ENCODE measurements around the gene HSPA2. TPM values are rescaled to one million over a fixed set of nuclear protein-coding genes. Genes with fewer than 3 reads are reported as not detected.
"Not testable (repeated sequence)": the region's sequence is repeated elsewhere in the genome, so short reads cannot be mapped to it uniquely, and the experiment has no call there.

HSPA2 gene
- polyA plus RNA-seq, 1 donor from 2014 or later, result 0.25 TPM

GRCh38 chr14:64569138-64569631 lies 28.6 kb downstream of the HSPA2 start:
- no peak overlapping the region for H3K9ac ChIP-seq (ENCODE audit: low read length)
- no peaks in the 10 kb centered on the region for H3K9me2 ChIP-seq (ENCODE audit: insufficient read depth, low read length)
- no peaks in the 10 kb centered on the region for H3K27me3 ChIP-seq (ENCODE audit: insufficient read depth, low read depth, low read length)
- no peak overlapping the region for H3K4me2 ChIP-seq (ENCODE audit: low read length)
- H3K79me2 ChIP-seq (replicated peaks; ENCODE audit: insufficient read depth, low read length), result no peaks in the 10 kb centered on the region
- H3K36me3 ChIP-seq (ENCODE audit: insufficient read depth, low read length), result no peaks in the 10 kb centered on the region
- H3K9me3 ChIP-seq (ENCODE audit: low read length), result no peaks in the 10 kb centered on the region
- H3F3A ChIP-seq (ENCODE audit: insufficient read depth, low read length, poor library complexity, severe bottlenecking), result no peaks in the 10 kb centered on the region
- no peak overlapping the region for H3K4me3 ChIP-seq (ENCODE audit: low read length)
- H3K27ac ChIP-seq (ENCODE audit: low read length), result no peak overlapping the region
- H2AFZ ChIP-seq (ENCODE audit: low read depth, low read length), result no peak overlapping the region
- TF ChIP-seq TAF1 (IDR thresholded peaks at IDR 0.05; ENCODE audit: low read depth), result no peak
- H4K20me1 ChIP-seq (ENCODE audit: insufficient read depth), result no peaks in the 10 kb centered on the region

- not testable (repeated sequence) for H3K4me2 ChIP-seq (ENCODE audit: low read length); H3K9me3 ChIP-seq (ENCODE audit: low read length); H3K9me2 ChIP-seq (ENCODE audit: insufficient read depth, low read length); H3K4me3 ChIP-seq (ENCODE audit: low read length); H4K20me1 ChIP-seq (ENCODE audit: insufficient read depth); H3K79me2 ChIP-seq (replicated peaks; ENCODE audit: insufficient read depth, low read length); H3K27ac ChIP-seq (ENCODE audit: low read length); H3F3A ChIP-seq (ENCODE audit: insufficient read depth, low read length, poor library complexity, severe bottlenecking); H3K36me3 ChIP-seq (ENCODE audit: insufficient read depth, low read length); H3K9ac ChIP-seq (ENCODE audit: low read length); H3K27me3 ChIP-seq (ENCODE audit: insufficient read depth, low read depth, low read length); H2AFZ ChIP-seq (ENCODE audit: low read depth, low read length)
Measured at GRCh38 chr14:64569646-64570045, 29.1 kb downstream of the HSPA2 start.

GRCh38 chr14:64572386-64573104 lies 32.0 kb downstream of the HSPA2 start:
- H3K4me2 ChIP-seq (ENCODE audit: low read length), result no peak overlapping the region
- no peaks in the 10 kb centered on the region for H3K79me2 ChIP-seq (replicated peaks; ENCODE audit: insufficient read depth, low read length)
- TF ChIP-seq EP300 (conservative IDR thresholded peaks at IDR 0.05; ENCODE audit: poor library complexity, severe bottlenecking), result no peak
- no peak for TF ChIP-seq TAF1 (IDR thresholded peaks at IDR 0.05; ENCODE audit: low read depth)
- TF ChIP-seq CTCF (IDR thresholded peaks at IDR 0.05; ENCODE audit: poor library complexity, severe bottlenecking), result no peak
- TF ChIP-seq EZH2 (IDR thresholded peaks at IDR 0.05; ENCODE audit: borderline replicate concordance, insufficient read depth, low read length, poor library complexity, severe bottlenecking), result no peak
- TF ChIP-seq SMC3 (conservative IDR thresholded peaks at IDR 0.05; ENCODE audit: poor library complexity), result no peak
- TF ChIP-seq POLR2AphosphoS5 (IDR thresholded peaks at IDR 0.05), result no peak
- TF ChIP-seq RAD21 (conservative IDR thresholded peaks at IDR 0.05), result no peak
- TF ChIP-seq REST (IDR thresholded peaks at IDR 0.05; ENCODE audit: borderline replicate concordance), result no peak
- no peak for TF ChIP-seq MXI1 (conservative IDR thresholded peaks at IDR 0.05; ENCODE audit: poor library complexity, severe bottlenecking)
- no peak overlapping the region for H3K27ac ChIP-seq (ENCODE audit: low read length)
- H3K36me3 ChIP-seq (ENCODE audit: insufficient read depth, low read length), result no peaks in the 10 kb centered on the region
- H2AFZ ChIP-seq (ENCODE audit: low read depth, low read length), result no peak overlapping the region
- no peaks in the 10 kb centered on the region for H3K27me3 ChIP-seq (ENCODE audit: insufficient read depth, low read depth, low read length)
- H3F3A ChIP-seq (ENCODE audit: insufficient read depth, low read length, poor library complexity, severe bottlenecking), result no peaks in the 10 kb centered on the region
- no peak overlapping the region for H3K4me3 ChIP-seq (ENCODE audit: low read length)
- no peaks in the 10 kb centered on the region for H3K9me3 ChIP-seq (ENCODE audit: low read length)
- H4K20me1 ChIP-seq (ENCODE audit: insufficient read depth), result no peaks in the 10 kb centered on the region
- H3K9me2 ChIP-seq (ENCODE audit: insufficient read depth, low read length), result no peaks in the 10 kb centered on the region
- H3K9ac ChIP-seq (ENCODE audit: low read length), result no peak overlapping the region
